SIG-M5 (cell line): ENCODE measurements around the gene HTRA3.

Experiments used
- DNase-seq: peaks from one replicate; lab custom pipeline; 2025; lab: John Stamatoyannopoulos, UW

Gene HTRA3

GRCh38 chr4:8280876-8281440 lies 11.4 kb downstream of the HTRA3 start:
- DNase-seq, result no peak

DNA sequence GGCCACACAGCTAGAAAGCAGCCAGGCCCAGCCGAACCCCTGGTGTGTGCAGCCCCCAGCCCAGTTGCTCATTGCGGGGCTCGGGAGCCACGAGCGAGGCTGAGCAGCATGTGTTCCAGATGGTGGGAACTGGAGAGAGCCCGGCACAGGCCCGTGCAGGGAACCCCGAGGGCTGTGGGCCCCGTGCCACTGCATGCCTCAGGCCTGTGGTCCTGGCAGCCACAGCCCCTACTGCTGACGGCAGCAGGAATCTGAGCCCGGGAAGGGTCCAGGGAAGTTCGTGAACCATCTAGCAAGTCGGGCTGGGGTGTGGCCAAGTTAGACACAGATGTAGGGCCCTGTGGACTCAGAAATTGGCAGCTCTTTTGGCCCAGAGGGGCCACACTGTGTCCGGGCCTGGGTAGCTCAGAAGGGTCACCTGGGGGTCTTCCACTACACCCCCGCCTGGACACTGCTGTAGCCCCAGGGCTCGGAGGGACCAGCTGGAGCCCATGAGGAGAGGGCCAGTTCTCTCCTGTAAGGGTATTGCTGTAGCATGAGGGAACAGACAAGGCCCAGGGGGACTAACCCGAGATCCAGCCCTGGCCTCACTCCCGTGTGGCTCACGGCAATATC lies 12.1 kb downstream of the HTRA3 start:
- DNase-seq, result no peak

- no peak for DNase-seq
Measured at GRCh38 chr4:8282134-8282641, 12.6 kb downstream of the HTRA3 start.

DNA sequence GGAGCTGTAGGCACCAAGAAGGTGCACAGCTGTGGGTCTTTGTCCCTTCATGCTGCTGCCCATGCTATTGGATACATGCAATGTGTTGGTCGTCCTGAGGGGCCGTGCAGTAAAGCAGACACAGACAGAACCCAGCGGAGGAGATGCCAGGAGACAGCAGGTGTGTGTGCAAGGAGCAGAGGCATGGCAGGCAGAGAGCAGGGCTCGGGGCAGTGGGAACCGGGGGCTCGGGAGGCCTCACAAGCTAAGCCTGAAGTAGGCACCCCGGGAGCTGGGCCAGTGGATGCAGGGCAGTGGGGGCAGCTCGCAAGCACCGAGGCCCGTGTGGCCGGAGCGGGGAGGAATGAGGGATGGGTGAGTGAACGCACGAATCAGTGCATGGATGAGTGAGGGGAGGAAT lies 13.2 kb downstream of the HTRA3 start:
- no peak for DNase-seq

DNA sequence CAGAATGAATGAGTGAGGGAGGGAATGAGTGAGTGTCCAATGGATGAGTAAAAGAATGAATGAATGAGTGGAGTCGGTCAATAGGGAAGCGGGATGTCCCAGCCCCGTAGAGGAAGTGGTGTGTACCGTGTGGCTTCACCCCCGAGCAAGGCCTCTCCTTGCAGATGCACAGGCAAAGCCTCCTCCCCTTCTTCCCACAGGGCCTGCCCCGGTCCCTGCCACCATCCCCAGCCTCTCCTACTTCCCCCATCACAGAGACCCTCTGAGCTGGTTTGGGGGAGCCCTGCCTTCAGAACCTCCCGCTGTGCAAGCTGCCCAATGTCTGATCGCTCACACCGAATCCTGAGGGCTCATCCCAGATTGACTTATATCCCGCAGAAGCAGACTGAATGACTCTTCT lies 13.6 kb downstream of the HTRA3 start:
- no peak for DNase-seq

DNA sequence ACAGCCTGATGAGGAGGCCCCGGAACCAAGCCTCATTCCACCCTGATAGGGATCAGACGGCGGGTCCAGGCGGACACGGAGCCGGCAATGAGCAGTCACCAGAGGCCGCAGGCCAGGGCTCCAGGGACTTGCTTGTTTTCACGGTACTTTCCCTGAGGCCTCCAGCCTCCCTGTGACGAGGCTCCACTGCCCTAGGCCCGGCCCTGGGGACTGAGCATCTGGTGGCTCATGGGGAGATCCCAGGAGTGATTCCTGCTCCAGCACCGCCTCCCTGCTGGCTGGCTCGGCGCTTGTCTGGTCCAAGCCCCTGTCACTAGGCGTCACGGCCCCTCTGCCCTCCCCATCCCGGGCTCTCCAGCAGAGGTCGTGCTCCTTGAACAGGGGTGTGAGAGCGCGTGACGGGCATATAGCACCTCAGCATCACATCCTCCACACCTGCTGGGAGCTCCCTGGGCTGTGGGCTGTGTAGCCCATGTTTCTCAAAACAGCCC lies 14.1 kb downstream of the HTRA3 start:
- DNase-seq, result no peak

- no peak for DNase-seq
Measured at GRCh38 chr4:8284391-8284790, 14.8 kb downstream of the HTRA3 start.

GRCh38 chr4:8285143-8285975 lies 15.8 kb downstream of the HTRA3 start:
- no peak for DNase-seq

- no peak for DNase-seq
Measured at GRCh38 chr4:8285976-8286718, 16.6 kb downstream of the HTRA3 start.

GRCh38 chr4:8286719-8287342 lies 17.3 kb downstream of the HTRA3 start:
- no peak for DNase-seq

- no peak for DNase-seq
Measured at GRCh38 chr4:8287343-8288280, 18.1 kb downstream of the HTRA3 start.

DNA sequence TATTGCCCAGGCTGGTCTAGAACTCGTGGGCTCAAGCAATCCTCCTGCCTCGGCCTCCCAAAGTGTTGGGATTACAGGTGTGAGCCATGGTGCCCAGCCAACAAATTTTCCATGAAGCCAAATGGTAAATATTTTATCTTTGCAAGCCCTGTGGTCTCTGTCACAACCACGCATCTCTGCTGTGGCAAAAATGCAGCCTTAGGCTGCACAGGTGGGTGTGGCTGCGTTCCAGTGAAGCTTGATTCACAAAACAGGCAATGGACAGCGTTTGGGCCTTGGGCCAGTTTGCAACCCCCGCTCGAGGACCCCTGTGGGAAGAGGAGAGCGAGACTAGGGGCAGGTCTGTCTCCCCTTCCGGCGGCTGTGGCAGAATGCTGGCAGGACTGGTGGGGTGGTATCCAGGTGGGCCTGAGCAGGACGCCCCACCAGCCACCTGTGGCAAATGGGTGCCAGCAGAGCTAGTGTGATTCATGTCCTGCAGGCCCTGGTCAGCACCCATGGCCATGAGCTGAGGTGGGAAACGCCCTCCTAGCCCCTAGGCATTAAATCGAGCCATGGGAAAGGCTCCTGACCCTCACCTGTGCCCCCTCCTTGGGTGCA lies 19.7 kb downstream of the HTRA3 start:
- no peak for DNase-seq

DNA sequence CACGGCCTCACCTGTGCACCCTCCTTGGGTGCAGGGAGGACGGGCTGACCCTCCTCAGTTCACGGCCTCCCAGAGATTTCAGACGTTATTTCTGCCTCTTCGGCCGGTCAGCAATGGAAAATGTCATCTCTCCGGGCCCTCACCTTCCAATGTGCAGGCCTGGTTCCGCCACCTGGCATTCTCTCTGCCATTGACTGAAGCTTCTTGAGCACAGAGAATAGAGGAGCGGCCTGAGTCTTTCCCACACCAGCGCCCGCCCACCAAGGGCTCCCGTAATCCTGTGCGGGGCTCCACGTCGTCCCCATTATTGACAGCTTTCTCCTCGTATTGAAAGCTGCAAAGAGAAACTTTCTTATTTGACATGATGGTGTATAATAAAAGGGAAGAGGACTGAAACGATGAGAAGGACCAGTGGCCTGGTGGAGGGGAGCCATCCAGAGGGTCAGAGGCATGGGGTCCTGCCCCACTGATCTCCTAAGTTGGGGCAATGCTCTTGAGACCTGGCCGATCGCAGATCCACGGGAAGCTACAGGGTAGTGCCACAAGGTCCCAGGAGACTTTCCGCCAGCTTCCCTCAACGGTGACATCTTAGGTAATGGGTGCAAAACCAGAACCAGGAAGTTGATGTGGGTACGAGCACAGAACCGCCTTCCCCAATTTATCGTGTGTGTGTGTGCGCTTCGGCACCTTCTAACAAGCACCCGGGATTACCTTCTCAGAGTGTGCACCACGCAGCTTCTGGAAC lies 20.6 kb downstream of the HTRA3 start:
- no peak for DNase-seq

DNA sequence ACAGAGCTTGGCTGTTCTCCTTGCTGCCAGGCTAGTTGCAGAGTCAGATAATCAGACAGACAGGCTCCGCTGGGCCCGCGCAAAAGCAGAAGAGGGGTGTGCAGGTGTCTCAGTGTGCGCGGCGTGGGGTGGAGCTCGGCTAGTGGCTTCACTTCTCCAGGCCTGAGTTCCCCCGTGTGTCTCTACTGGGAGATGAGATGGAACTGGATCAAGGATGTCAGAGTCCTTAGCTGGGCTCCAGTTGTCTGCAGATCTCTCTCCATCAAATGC lies 21.1 kb downstream of the HTRA3 start:
- DNase-seq, result no peak

DNA sequence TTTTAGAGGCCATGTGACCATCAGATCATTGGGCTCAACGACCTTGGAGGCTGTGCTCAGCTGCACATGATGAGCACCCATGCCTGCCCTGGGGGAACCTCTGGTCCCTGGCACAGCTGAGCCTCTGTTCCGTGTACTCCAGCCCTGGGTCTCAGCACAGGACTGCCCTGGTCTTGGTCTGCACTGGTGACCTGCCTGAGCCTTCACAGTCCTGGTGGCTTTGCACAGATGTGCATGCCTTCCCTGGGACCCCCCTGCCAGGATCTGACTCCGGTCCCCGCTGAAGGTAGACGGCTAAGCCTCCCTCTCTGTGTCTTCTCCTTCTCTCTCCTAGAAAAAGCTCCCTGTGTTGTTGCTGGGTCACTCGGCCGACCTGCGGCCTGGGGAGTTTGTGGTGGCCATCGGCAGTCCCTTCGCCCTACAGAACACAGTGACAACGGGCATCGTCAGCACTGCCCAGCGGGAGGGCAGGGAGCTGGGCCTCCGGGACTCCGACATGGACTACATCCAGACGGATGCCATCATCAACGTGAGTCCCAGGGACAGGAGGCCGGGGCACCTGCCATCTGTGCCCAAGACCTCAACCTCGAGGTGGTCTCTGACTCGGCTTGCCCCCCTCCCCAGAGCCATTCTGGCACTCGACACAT lies 21.6 kb downstream of the HTRA3 start:
- DNase-seq, result no peak

DNA sequence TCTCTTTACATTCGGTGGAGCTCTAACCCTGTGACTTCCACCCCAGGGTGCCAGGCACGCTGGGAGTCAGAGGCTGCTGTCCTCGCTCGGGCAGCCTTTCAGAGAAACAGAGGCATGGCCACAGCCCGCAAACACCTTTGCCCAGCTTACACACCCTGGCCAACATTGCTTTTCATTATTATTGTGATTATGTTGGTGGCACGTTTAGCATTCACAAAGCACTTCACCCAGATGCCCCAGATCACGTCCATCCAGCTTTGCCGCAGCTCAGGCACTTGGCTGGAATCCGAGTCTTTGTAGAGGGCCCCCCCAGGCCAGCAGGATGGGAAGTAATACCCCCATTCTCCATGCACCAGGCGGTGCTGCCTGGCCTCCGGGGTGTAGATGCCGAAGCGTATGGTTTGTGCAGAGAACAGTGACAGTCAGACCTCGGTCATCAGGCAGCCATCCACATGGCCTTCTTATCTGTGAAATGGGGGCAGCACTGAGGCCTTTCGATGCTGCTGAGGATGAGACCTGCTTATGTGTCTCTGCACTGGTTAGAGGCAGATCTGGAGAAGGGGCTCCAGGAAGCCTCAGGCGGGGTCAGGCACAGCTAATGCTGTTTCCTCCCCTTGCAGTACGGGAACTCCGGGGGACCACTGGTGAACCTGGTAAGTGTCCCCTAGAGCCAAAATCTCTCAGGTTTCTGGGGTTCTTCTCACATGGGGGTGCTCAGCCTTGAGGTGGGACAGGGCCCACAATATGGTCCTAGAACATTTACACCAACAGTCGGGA lies 22.3 kb downstream of the HTRA3 start:
- DNase-seq, result no peak

DNA sequence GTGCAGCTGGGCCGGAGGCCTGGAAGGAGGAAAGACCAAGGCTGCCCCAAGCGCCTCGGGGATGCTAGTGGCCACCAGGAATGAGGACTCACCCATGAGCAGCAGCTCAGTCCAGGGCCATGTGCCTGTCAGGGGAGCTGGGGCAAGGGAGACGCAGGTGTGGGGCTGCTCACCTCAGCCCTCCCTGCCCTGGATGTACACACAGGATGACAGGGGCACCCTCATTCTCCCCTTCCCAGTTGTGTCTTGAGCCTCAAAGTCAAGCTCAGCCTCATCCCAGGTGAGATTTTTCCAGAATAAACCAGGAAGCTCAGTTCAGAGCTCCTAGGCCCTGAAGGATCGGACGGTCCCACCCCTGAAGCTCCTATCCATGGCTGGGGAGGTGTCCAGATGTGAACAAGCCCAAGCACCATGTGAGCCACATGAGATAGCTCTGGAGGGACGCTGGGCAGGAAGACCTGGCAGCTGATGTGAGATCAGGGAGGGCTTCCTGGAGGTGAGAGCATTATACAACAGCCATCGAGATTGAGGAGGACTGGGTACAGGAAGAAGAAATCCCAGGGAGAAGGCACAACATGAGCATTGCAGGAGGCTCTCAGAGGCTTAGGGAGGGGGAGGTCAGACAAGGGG lies 23.0 kb downstream of the HTRA3 start:
- DNase-seq, result no peak
